C4-2B (cell line): Measurements from ENCODE around the gene PLPP6.

ENCODE experiments used
- CTCF ChIP-seq: fragments of 450-650 bp; conservative IDR thresholded peaks from 2 replicates; pipeline ENCODE4 v1.5.1; 2017; ENCODE audit warnings: mild to moderate bottlenecking
- ZFX ChIP-seq: fragments of 450-650 bp; IDR thresholded peaks from 2 replicates; pipeline ENCODE4 v1.6.1; 2017

- no peak for TF ChIP-seq CTCF
- TF ChIP-seq ZFX, result no peak
These were observed 28.1 kb downstream of the PLPP6 start for GRCh38 chr9:4690144-4690543.
